Osteoblast (primary cell): ENCODE results near the gene LGALS8. TPM values are rescaled to one million over a fixed set of nuclear protein-coding genes. Genes with fewer than 3 reads are reported as not detected.
"Not testable (repeated sequence)": the region's sequence is repeated elsewhere in the genome, so short reads cannot be mapped to it uniquely, and the experiment has no call there.

Experiments
- DNase-seq: peaks from one replicate; pipeline ENCODE4 v3.0.0; 2011; ENCODE audit warnings: low spot score, mixed read lengths; ENCODE audit not compliant: insufficient read length; ENCODE audit errors: missing footprints
- H2AFZ ChIP-seq: 2 replicates; pipeline ENCODE4 v1.6.0; 2011; ENCODE audit warnings: mild to moderate bottlenecking, low read length
- H3K27ac ChIP-seq: 2 replicates; pipeline ENCODE4 v1.5.1; 2011; ENCODE audit warnings: mild to moderate bottlenecking, low read depth, low read length, moderate library complexity
- H3K27me3 ChIP-seq: 2 replicates; pipeline ENCODE4 v1.6.0; 2012; ENCODE audit warnings: mild to moderate bottlenecking, control low read depth, inconsistent platforms, low read length, moderate library complexity; ENCODE audit not compliant: insufficient read depth
- H3K36me3 ChIP-seq: 2 replicates; pipeline ENCODE4 v1.5.1; 2011; ENCODE audit warnings: mild to moderate bottlenecking, low read length, control low read depth, moderate library complexity; ENCODE audit not compliant: insufficient read depth
- H3K4me1 ChIP-seq: 2 replicates; pipeline ENCODE4 v1.5.1; 2011; ENCODE audit warnings: mild to moderate bottlenecking, low read length, control low read depth, moderate library complexity; ENCODE audit not compliant: insufficient read depth
- H3K4me2 ChIP-seq: 2 replicates; pipeline ENCODE4 v1.6.0; 2011; ENCODE audit warnings: mild to moderate bottlenecking, low read length; ENCODE audit not compliant: insufficient read depth
- H3K4me3 ChIP-seq: fragments of 200-600 bp; sonication (generic); 3 replicates; pipeline ENCODE4 v1.5.1; 2012; ENCODE audit warnings: mild to moderate bottlenecking, low read length, inconsistent platforms; ENCODE audit not compliant: insufficient read depth
- H3K79me2 ChIP-seq: 2 replicates; pipeline ENCODE4 v1.6.0; 2012; ENCODE audit warnings: mild to moderate bottlenecking, low read length, control low read depth, inconsistent platforms; ENCODE audit not compliant: insufficient read depth
- H3K9me3 ChIP-seq: 2 replicates; pipeline ENCODE4 v1.5.1; 2011; ENCODE audit warnings: low read depth, low read length, control low read depth
- H4K20me1 ChIP-seq: 2 replicates; pipeline ENCODE4 v1.6.0; 2012; ENCODE audit warnings: mild to moderate bottlenecking, low read length, control low read depth; ENCODE audit not compliant: insufficient read depth
- total RNA-seq: library from RNA; depleted of rRNA; stranded (reverse); fragments of >200 nt; gene quantifications from 2 replicates; pipeline ENCODE4 v1.2.3, GENCODE V29; 2012
- TF ChIP-seq, protein P1 (sequence below): IDR thresholded peaks from 2 replicates; pipeline ENCODE4 v1.5.1; 2011; ENCODE audit warnings: mild to moderate bottlenecking, low read depth, low read length, moderate library complexity; ENCODE audit errors: extremely low read depth

The LGALS8 gene
- total RNA-seq, 1 donor = 79.6 TPM

DNA sequence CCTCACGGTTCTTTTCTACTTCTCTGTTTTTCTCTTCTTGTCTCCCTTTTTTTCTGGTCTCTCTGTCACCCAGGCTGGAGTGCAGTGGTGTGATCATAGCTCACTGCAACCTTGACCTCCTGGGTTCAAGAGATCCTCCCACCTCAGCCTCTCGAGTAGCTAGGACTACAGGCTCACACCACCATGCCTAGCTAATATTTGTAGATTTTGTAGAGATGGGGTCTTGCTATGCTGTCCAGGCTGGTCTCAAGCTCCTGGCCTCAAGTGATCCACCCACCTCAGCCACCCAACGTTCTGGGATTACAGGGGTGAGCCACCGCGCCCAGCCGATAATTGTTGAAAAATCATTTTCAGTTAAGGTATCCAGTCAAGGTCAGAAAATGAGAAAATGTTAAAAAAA, 25.9 kb upstream of the LGALS8 start:
- DNase-seq = no peak
- Histone ChIP-seq H3K4me2 (no peak overlapping the region), H4K20me1 (no peaks in the 10 kb centered on the region), H2AFZ (no peak overlapping the region), H3K36me3 (no peaks in the 10 kb centered on the region), H3K9me3 (no peaks in the 10 kb centered on the region), H3K4me1 (peaks cover 5% of the 10 kb centered on the region), H3K79me2 (no peaks in the 10 kb centered on the region), H3K27me3 (peaks cover 8% of the 10 kb centered on the region), H3K4me3 (no peak overlapping the region), H3K27ac (no peak overlapping the region)
- TF ChIP-seq, protein P1, sequence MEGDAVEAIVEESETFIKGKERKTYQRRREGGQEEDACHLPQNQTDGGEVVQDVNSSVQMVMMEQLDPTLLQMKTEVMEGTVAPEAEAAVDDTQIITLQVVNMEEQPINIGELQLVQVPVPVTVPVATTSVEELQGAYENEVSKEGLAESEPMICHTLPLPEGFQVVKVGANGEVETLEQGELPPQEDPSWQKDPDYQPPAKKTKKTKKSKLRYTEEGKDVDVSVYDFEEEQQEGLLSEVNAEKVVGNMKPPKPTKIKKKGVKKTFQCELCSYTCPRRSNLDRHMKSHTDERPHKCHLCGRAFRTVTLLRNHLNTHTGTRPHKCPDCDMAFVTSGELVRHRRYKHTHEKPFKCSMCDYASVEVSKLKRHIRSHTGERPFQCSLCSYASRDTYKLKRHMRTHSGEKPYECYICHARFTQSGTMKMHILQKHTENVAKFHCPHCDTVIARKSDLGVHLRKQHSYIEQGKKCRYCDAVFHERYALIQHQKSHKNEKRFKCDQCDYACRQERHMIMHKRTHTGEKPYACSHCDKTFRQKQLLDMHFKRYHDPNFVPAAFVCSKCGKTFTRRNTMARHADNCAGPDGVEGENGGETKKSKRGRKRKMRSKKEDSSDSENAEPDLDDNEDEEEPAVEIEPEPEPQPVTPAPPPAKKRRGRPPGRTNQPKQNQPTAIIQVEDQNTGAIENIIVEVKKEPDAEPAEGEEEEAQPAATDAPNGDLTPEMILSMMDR = no peak

DNA sequence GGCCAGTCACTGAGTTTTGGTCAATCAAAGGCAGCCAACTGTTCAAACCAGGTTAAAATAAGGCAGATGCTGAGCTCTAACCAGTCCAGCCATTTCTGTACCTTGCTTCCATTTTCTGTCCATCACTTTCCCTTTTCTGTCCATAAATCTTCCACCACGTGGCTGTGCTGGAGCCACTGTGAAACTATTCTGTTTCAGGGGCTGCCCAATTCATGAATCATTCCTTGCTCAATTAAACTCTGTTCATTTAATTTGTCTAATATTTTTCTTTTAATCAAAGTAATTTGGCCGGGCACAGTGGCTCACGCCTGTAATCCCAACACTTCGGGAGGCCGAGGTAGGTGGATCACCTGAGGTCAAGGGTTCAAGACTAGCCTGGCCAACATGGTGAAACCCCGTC, 22.7 kb upstream of the LGALS8 start:
- Histone ChIP-seq H3K4me1 (peaks cover 12% of the 10 kb centered on the region), H3K9me3 (no peaks in the 10 kb centered on the region), H3K4me3 (no peak overlapping the region), H3K27ac (no peak overlapping the region), H3K79me2 (no peaks in the 10 kb centered on the region), H2AFZ (no peak overlapping the region), H4K20me1 (no peaks in the 10 kb centered on the region), H3K27me3 (peaks cover 4% of the 10 kb centered on the region), H3K4me2 (no peak overlapping the region), H3K36me3 (no peaks in the 10 kb centered on the region)
- DNase-seq = no peak
- TF ChIP-seq, protein P1 = no peak

DNA sequence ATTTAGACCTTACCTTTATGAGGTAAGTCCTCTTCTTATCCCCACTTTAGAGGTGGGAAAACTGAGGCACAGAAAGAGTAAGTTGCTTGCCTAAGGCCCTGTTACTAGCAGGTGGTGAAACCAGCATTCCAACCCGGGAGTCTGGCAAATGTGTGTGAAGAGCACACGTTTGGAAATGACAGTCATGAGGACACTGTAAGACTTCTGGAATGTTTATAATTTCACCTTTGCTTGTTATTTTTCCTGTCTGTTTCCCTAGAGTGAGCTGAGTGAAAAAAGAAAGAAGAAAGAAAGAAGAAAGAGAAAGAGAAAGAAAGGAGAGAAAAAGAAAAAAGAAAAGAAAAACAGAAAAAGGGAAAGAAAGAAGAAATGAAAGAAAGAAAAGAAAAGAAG, 21.2 kb upstream of the LGALS8 start:
- TF ChIP-seq, protein P1 = no peak
- no peaks in the 10 kb centered on the region for H4K20me1 ChIP-seq
- peak overlapping the region; percentile 25 for H2AFZ ChIP-seq
- no peak for DNase-seq
- H3K79me2 ChIP-seq = no peaks in the 10 kb centered on the region
- peak overlapping the region; percentile 59 for H3K4me3 ChIP-seq
- H3K4me2 ChIP-seq = peak overlapping the region; percentile 75
- no peaks in the 10 kb centered on the region for H3K9me3 ChIP-seq
- H3K36me3 ChIP-seq = no peaks in the 10 kb centered on the region
- H3K27ac ChIP-seq = no peak overlapping the region
- H3K27me3 ChIP-seq = no peaks in the 10 kb centered on the region
- H3K4me1 ChIP-seq = peaks cover 16% of the 10 kb centered on the region

DNA sequence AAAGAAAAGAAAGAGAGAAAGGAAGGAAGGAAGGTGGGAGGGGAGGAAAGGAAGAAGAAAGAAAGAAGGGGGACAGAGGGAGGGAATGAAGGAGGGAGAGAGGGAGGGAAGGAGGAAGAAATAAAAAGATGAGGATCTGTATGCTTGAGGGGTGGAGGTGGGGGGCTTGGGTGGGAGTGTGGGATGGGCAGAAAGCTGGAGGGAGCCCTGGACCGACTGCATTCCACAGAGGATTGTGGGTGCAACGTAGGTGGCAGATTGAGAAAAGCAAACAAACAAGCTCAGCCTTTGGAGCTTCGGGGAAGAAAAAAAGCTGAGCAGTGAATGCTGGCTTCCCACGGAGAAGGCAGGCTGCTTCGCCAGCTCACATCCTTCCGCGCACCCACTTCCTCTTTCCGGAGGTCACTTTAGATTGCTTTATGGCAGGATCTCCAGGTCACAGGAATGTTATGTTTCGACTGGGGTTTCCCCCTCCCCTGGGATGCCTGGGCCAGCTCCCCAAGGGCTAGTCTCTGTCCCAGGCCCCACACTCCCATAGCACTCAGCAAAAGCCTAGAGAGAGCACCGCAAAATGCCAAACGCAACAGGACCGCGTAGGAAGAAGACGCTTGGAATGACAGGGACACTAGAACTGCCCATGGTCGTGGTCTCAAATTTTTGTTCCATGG, 20.7 kb upstream of the LGALS8 start:
- H2AFZ ChIP-seq = peak overlapping the region; percentile 73
- peak; percentile 86 for DNase-seq
- no peaks in the 10 kb centered on the region for H3K9me3 ChIP-seq
- H3K4me1 ChIP-seq = peaks cover 19% of the 10 kb centered on the region
- no peaks in the 10 kb centered on the region for H3K79me2 ChIP-seq
- peak overlapping the region; percentile 9 for H3K27ac ChIP-seq
- peak overlapping the region; percentile 75 for H3K4me2 ChIP-seq
- no peaks in the 10 kb centered on the region for H4K20me1 ChIP-seq
- H3K4me3 ChIP-seq = peak overlapping the region; percentile 59
- TF ChIP-seq, protein P1 = no peak
- H3K27me3 ChIP-seq = no peaks in the 10 kb centered on the region
- no peaks in the 10 kb centered on the region for H3K36me3 ChIP-seq

DNA sequence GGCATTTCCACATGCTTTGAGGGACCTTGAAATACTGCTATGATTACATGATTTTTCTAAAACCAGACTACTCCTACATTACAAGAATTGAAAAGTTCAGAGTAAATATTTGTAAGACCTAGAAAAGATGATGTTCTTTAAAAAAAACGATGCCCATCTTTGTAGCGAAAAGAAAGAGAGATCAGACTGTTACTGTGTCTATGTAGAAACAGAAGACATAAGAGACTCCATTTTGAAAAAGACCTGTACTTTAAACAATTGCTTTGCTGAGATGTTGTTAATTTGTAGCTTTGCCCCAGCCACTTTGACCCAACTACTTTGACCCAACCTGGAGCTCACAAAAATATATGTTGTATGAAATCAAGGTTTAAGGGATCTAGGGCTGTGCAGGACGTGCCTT, 19.4 kb upstream of the LGALS8 start:
- not testable (repeated sequence) for H3K4me3 ChIP-seq, DNase-seq, H3K36me3 ChIP-seq, H2AFZ ChIP-seq, H3K27me3 ChIP-seq, H3K79me2 ChIP-seq, H4K20me1 ChIP-seq, H3K4me2 ChIP-seq, H3K9me3 ChIP-seq, H3K27ac ChIP-seq
- H3K4me1 ChIP-seq = peaks cover 19% of the 10 kb centered on the region
